Right lobe of liver (tissue), 4 donors: ENCODE measurements around the gene NRDC.

Experiments
- POLR2A ChIP-seq: fragments of 450-650 bp; IDR thresholded peaks from one replicate; pipeline ENCODE4 v1.6.1; 2017; ENCODE audit warnings: antibody characterized with exemption, mild to moderate bottlenecking
- TF ChIP-seq, protein P1 (sequence below), 4 donors: fragments of 200-600 bp in 3 of 4; fragments of 450-650 bp in 1 of 4; IDR thresholded peaks; one replicate each; pipeline versions ENCODE4 v1.5.1 to v1.8.0; 2016 to 2022; ENCODE audit warnings: antibody characterized with exemption in 4 of 4, mild to moderate bottlenecking in 2 of 4
- donor health status: DM: no; HTN: no; CAD: no.
- donor health status: DM: no; HTN: no; CAD: no.
- donor health status: DM: no; HTN: yes; CAD: no.

DNA sequence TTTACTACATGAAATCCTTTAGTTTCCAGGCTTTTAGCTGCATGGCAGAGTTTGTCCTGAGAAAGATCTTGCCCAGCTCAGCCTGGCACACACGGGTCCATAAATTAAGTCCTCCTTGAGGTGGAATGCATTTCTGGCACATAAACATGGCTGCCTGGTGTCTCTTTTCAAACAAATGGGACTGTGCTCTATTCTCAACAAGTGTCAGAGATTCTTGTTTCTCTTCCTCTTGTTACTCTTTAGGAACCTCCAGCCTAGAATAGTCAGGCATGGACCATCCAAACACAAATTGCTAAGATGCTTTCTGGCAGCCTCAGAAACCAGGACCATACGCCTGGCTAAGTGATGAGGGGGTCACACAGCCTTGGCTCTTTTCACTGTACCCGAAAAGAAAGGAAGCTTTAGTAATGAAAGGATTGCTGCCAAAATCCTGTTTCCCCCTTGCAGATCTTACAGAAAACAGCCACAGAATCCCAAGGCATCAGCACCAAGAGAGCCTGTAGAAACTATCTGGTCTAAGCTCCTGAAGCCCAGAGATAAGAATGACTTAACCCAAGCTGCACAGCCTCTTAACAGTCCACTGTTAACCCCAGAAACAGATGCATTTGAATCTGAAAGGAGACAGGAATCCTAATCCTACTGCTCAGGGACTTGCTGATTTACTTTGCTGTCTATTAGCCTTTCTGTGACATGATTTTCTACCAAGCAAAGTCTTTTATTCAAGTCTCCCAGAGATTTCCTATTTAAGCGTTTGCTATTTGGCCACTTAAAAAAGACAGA lies 31.9 kb upstream of the NRDC start:
- TF ChIP-seq, protein P1, sequence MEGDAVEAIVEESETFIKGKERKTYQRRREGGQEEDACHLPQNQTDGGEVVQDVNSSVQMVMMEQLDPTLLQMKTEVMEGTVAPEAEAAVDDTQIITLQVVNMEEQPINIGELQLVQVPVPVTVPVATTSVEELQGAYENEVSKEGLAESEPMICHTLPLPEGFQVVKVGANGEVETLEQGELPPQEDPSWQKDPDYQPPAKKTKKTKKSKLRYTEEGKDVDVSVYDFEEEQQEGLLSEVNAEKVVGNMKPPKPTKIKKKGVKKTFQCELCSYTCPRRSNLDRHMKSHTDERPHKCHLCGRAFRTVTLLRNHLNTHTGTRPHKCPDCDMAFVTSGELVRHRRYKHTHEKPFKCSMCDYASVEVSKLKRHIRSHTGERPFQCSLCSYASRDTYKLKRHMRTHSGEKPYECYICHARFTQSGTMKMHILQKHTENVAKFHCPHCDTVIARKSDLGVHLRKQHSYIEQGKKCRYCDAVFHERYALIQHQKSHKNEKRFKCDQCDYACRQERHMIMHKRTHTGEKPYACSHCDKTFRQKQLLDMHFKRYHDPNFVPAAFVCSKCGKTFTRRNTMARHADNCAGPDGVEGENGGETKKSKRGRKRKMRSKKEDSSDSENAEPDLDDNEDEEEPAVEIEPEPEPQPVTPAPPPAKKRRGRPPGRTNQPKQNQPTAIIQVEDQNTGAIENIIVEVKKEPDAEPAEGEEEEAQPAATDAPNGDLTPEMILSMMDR (IDR thresholded peaks at IDR 0.05) = no peak
- TF ChIP-seq POLR2A = no peak
